ENCODE results near the gene CYB5B.

Gene CYB5B

DNA sequence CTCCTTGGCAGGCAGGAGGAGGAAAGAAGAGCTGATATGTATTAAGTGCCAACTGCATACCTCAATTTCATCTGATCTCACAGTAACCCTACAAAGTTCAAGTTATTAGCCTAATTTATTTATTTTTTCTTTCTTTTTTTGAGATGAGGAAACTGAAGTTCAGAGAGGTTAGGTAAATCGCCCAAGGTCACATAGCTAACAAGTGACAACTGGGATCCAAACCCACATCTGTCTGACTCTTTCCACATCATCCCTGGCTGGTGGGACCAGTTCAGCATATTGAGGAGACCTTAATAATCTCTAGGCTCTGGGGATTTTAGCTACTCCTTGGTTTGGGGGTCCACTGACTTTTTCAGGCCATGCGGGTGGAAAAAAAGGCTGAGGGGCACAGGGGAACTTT lies 60.9 kb downstream of the CYB5B start:
- Histone ChIP-seq H3K4me3 (ENCODE audit: low read depth, low read length) (no peak overlapping the region), H3K27me3 (replicated peaks) (no peaks in the 10 kb centered on the region), H3K36me3 (replicated peaks) (no peaks in the 10 kb centered on the region), H3K27ac (no peak overlapping the region)
- TF ChIP-seq, protein P1, sequence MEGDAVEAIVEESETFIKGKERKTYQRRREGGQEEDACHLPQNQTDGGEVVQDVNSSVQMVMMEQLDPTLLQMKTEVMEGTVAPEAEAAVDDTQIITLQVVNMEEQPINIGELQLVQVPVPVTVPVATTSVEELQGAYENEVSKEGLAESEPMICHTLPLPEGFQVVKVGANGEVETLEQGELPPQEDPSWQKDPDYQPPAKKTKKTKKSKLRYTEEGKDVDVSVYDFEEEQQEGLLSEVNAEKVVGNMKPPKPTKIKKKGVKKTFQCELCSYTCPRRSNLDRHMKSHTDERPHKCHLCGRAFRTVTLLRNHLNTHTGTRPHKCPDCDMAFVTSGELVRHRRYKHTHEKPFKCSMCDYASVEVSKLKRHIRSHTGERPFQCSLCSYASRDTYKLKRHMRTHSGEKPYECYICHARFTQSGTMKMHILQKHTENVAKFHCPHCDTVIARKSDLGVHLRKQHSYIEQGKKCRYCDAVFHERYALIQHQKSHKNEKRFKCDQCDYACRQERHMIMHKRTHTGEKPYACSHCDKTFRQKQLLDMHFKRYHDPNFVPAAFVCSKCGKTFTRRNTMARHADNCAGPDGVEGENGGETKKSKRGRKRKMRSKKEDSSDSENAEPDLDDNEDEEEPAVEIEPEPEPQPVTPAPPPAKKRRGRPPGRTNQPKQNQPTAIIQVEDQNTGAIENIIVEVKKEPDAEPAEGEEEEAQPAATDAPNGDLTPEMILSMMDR (IDR thresholded peaks at IDR 0.05; ENCODE audit: low read depth, low read length, missing control alignments) = no peak
- in situ Hi-C loops (cut with HindIII; ENCODE audit: low pct_ligation_motif_present, low sequenced_read_pairs) = no loop called here
- DNase-seq = no peak

DNA sequence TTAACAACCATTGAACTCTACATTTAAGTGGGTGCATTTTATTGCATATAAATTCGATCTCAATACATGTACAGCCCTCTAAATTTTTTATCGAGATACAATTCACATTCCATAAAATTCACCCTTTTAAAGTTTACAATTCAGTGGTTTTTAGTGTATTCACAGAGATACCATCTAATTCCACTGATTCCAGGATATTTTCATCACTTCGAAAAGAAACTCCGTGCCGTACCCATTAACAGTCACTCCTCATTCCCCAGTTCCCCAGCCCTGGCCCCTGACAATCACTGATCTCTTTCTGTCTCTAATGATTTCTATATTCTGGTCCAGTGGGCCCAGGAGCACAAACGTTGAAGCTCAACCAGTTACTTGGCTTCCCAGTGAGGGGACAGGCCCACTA lies 61.4 kb downstream of the CYB5B start:
- no peaks in the 10 kb centered on the region for H3K36me3 ChIP-seq (replicated peaks)
- no peak overlapping the region for H3K4me3 ChIP-seq (ENCODE audit: low read depth, low read length)
- no peak overlapping the region for H3K27ac ChIP-seq
- no peak for DNase-seq
- in situ Hi-C loops (cut with HindIII; ENCODE audit: low pct_ligation_motif_present, low sequenced_read_pairs) = no loop called here
- TF ChIP-seq, protein P1 (IDR thresholded peaks at IDR 0.05; ENCODE audit: low read depth, low read length, missing control alignments) = no peak
- no peaks in the 10 kb centered on the region for H3K27me3 ChIP-seq (replicated peaks)

DNA sequence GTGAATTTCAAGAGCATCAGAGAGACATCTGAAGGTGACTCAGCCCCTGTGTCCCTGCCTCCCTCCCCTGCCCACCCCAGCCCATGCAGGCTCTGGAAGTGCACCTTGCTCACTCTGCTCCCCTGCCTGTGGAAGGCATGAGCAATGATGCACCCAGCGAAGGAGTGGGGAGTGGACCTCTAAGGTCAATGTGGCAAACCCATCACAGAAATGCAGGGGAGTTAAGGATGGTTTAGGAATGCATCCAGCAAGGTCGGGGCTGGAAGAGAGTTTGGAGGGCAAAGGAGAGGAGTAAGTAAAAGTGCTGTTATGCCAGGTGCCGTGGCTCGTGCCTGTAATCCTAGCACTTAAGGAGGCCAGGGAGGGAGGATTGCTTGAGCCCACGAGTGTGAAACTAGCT lies 61.9 kb downstream of the CYB5B start:
- DNase-seq = no peak
- Histone ChIP-seq H3K27ac (no peak overlapping the region), H3K36me3 (replicated peaks) (no peaks in the 10 kb centered on the region), H3K4me3 (ENCODE audit: low read depth, low read length) (no peak overlapping the region), H3K27me3 (replicated peaks) (no peaks in the 10 kb centered on the region)
- in situ Hi-C loops (cut with HindIII; ENCODE audit: low pct_ligation_motif_present, low sequenced_read_pairs) = no loop called here
- TF ChIP-seq, protein P1 (IDR thresholded peaks at IDR 0.05; ENCODE audit: low read depth, low read length, missing control alignments) = no peak

DNA sequence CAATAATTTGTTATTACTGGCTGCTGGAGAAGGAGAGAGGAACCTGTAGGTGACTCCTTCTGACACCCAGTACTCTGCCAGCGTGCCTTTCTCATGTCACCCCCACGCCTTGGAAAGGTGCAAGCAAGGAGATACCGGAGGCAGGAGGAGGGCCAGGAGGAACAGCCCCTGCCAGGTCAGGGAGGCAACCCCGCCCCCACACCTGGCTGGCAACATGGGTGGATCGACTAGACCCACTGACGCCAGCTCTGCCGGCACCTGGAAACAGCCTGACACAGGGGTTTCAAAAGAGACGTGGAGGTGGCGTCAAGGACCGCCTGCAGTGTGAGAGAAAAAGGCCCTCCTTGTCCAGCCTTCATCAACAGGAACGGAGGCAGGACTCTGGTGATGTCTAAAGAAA lies 62.3 kb downstream of the CYB5B start:
- Histone ChIP-seq H3K4me3 (ENCODE audit: low read depth, low read length) (no peak overlapping the region), H3K27ac (no peak overlapping the region), H3K36me3 (replicated peaks) (no peaks in the 10 kb centered on the region), H3K27me3 (replicated peaks) (no peaks in the 10 kb centered on the region)
- DNase-seq = no peak
- TF ChIP-seq, protein P1 (IDR thresholded peaks at IDR 0.05; ENCODE audit: low read depth, low read length, missing control alignments) = no peak
- in situ Hi-C loops (cut with HindIII; ENCODE audit: low pct_ligation_motif_present, low sequenced_read_pairs) = no loop called here

DNA sequence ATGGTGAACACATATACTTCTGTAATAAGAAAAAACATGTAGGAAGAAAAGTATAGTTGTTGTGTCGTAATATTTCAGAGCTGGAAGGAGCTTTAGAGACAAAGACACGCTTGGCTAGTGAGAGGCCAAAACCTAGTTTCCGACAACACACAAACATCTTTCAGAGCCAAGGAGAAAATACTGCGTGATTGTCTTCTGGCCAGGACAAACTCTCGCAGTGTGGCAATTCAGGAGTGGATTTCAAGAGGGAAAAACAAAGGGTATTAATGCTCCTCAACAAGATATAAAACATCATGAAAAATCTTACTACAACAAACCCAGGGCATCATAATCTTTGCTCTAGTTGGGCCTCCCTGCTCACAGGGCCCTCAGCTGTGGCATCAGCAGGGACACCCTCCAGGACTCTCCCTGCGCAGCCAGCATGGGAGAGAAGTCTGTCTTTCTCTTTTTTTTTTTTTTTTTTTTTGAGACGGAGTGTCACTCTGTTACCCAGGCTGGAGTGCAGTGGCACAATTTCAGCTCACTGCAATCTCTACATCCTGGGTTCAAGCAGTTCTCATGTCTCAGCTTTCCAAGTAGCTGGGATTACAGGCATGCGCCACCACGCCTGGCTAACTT lies 66.4 kb downstream of the CYB5B start:
- Histone ChIP-seq H3K27me3 (replicated peaks) (no peaks in the 10 kb centered on the region), H3K27ac (no peak overlapping the region), H3K4me3 (ENCODE audit: low read depth, low read length) (no peak overlapping the region), H3K36me3 (replicated peaks) (no peaks in the 10 kb centered on the region)
- TF ChIP-seq, protein P1 (IDR thresholded peaks at IDR 0.05; ENCODE audit: low read depth, low read length, missing control alignments) = no peak
- in situ Hi-C loops (cut with HindIII; ENCODE audit: low pct_ligation_motif_present, low sequenced_read_pairs) = no loop called here
- no peak for DNase-seq

DNA sequence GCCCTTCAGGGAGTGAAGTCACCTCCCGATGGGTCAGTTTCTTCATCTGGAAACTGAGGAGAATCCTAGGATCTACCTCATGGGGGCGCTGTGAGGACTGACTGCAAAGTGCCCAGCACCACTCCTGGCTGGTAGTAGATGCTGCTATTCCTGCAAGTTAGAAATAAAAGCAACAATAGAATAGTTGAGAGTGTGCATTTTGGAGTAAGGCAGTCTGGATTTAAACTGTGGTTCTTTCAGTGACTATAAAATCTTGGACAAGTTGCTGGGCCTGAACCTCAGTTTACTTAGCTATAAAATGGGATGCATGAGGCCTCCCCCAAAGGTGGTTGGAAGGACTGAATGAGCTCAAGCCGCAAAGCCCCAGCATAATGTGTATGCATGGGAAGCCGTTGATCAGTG lies 70.6 kb downstream of the CYB5B start:
- H3K4me3 ChIP-seq (ENCODE audit: low read depth, low read length) = no peak overlapping the region
- TF ChIP-seq, protein P1 (IDR thresholded peaks at IDR 0.05; ENCODE audit: low read depth, low read length, missing control alignments) = peak; percentile 57
- H3K36me3 ChIP-seq (replicated peaks) = no peaks in the 10 kb centered on the region
- H3K27me3 ChIP-seq (replicated peaks) = no peaks in the 10 kb centered on the region
- in situ Hi-C loops (cut with HindIII; ENCODE audit: low pct_ligation_motif_present, low sequenced_read_pairs) = no loop called here
- no peak for DNase-seq
- H3K27ac ChIP-seq = no peak overlapping the region

Data from brain microvascular endothelial cell (primary cell).